IPS DF 4.7 (cell line): ENCODE results near the gene CERT1.

Experiments used
- DNase-seq: peaks from one replicate; pipeline ENCODE4 v3.0.0-alpha.2; 2013; ENCODE audit warnings: low spot score; ENCODE audit errors: extremely low read depth

The CERT1 gene

DNA sequence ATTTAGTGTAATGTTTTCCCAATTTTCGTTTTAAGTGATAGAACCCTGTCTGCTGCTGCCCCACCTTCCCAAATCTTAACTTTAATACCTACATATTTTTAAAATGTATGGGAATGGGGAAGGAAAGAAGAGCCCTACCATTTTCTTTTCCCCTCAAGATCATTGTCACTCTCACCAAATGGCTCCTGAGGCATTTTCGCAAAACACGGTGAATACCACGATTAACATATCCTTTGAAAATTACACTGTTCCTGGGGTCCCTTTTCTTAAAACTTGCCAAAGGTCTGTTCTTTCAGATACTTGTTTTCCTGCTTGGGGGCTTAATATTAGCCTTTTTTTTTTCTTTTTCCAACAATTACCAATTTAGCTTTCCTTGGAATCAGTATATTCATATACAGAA lies 36.1 kb downstream of the CERT1 start:
- no peak for DNase-seq

DNA sequence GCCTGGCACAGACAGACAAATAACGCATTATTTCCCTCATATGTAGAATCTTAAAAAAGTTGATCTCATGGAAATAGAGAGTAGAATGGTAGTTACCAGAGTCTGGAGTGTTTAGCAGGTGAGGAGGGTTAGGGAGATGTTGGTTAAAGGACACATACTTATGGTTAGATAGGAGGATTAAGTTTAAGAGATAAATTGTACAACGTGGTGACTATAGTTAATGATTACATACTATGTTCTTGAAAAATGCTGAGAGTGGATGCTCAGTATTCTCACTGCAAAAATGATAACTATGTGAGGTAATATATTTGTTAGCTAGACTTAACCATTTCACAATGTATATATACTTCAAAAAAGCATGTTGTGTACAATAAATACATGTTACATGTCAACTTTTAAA lies 38.0 kb downstream of the CERT1 start:
- DNase-seq = no peak

DNA sequence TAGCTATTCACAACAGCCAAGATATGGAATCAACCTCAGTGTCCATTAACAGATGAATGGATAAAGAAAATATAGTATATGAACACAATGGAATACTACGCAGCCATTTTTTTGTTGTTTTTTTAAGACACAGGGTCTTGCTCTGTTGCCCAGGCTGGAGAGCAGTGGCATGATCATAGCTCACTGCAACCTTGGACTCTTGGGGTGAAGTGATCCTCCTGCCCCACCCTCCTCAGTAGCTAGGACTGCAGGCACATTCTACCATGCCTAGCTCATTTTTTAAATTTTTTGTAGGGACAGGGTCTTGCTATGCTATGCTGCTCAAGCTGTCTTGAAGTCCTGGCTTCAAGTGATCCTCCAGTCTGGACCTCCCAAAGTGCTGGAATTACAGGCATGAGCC lies 38.5 kb downstream of the CERT1 start:
- DNase-seq = no peak

DNA sequence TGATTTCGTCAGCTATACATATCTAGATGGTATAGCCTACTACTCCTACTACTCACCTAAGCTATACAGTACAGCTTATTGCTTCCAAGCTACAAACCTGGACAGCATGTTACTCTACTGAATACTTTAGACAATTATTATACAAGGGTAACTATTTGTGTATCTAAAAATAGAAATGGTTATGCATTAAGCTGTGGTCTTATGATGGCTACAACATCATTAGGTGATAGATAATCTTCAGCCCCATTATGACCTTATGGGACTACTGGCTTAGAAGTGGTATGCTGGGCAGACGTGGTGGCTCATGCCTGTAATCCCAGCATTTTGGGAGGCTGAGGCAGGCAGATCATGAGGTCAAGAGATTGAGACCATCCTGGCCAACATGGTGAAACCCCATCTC lies 40.2 kb downstream of the CERT1 start:
- DNase-seq = no peak

DNA sequence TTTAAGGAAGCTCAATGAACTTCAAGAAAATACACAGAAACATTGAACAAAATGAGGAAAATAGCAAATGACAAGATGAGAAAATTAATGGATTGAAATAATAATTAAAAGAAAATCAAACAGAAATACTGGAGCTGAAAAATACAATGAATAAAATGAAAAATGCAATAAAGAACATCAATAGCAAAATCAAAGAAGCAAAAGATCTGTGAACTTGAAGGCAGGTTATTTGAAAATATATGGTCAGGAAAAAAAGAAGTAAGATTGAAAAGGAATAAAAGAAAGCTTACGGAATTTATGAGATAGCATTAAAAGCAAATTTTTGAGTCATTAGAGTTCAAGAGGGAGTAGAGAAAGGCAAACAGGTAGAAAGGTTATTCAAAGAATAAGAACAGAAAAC lies 42.4 kb downstream of the CERT1 start:
- no peak for DNase-seq

DNA sequence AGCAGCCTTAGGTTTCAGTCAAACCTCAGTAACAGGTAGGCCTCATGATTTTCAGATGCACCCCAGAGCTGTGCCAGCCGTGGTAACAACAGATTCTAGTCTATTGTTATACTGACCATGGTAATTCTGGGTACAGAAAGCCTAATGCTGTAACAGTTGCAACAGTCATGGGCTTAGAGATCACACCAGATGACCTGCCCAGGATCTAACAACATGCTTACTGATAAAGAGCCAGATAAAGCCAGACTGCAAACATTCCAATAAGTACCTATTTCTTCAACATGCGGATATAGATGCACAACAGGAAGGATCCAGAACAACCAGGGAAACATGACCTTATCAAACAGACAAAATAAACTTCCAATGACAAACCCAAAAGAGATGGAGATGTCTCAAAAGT lies 42.8 kb downstream of the CERT1 start:
- DNase-seq = no peak

DNA sequence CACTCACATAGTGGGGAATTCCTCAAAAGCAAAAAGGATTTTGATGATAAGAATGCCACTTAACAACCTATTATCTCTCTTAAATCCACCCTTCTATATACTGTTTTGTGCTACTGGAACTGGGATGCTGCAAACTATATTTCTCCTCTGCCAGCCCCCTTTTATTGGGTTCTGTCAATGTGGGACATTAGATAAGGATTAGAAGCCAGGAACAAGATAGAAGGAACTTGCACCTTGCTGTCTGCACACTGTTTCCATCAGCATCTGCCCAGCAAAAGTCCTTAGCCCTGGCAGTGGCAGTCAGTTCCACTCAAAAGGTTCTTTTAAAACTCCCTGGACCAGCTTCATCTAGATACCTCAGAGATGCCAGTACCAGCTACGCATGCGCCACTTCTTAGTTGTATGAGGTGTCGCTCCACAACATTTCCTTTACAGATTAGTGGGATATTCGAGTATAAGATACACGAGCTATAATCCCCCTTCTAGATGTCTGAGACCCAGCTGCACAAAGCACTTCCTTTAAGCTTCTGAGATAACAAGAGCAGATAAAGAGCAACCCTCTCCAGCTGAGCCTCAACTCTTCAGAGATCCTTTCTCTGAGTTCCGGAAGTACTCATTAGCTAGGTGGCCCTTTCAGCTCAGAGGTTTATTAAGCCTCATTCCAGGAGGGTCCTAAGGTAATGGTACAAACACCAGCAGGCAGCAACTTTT lies 45.3 kb downstream of the CERT1 start:
- no peak for DNase-seq

DNA sequence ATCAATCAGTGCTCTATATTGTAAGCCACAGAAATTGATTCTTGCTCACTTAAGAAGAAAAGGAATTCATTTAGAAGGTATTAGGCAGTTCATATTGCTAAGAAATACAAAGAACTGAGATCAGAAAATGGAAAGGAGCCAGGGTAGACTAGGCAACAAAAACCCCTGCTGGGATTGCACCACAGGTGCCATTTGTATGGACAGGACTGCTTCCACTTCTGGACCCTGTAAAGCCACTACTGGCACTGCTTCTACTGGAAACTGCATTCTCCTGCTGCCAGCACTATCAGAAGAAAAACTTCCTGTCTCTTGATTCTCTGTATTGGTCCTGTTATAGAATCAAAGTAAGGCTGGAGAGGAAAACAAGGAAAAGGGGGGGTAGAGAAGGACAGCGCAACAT lies 45.9 kb downstream of the CERT1 start:
- DNase-seq = no peak

DNA sequence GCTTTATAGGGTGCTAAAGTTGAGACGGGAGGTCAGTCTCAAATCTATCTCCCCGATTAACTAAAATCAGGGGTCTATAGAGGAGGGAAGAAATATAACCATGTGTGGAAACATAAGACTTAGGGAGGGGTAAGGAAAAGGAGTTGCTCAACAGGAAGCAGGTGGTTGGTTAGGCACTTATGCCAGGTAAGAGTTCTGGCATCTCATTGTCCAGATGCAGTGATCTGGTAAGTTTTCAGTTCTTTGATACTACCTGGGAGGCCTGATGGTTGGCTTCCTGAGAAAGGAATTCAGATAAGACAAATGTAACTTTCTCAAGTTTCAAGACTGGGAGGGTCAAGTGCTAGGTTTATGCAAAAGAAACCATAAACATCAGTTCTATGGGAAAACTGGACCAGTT lies 47.7 kb downstream of the CERT1 start:
- DNase-seq = no peak

DNA sequence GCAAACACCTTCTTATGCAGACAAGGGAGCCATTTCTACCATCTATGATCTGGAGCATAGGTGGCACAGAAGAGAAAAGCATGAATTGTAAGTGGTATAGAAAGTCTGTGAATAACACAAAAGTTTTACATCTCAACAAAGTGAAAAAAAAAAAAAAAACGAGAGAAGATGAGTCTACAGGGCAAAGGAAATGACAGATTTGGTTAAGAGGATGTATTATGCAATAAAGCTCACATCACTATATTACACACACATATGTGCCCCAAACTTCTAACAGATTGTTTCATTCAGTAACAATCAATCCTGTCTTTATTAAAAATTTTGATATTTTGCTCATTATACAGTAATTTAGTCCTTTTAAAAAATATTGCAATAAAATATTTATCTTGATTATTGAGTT lies 49.8 kb downstream of the CERT1 start:
- DNase-seq = no peak

DNA sequence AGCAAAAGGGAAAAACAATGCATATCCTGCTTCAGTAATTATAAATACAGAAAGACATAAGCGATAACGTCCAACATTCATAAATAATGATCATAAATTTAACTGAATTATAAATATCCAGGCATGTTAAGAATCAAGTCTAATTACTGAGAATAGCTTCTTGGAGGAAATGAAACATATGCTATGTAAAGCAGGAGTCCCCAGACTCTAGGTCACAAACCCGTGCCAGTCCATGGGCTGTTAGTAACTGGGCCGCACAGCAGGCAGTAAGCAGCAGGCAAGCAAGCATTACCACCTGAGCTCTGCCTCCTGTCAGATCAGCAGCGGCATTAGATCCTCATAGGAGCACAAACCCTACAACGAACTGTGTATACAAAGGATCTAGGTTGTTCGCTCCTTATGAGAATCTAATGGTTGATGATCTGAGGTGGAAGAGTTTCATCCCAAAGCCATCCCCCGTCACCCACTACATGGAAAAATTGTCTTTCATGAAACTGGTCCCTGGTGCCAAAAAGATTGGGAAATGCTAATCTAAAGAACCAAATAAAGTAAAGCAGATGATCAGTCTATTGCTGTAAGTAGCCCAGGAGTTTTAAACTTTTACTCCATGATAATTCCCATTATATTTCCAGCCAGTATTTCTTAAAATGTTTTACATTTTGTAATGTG lies 50.4 kb downstream of the CERT1 start:
- DNase-seq = no peak

DNA sequence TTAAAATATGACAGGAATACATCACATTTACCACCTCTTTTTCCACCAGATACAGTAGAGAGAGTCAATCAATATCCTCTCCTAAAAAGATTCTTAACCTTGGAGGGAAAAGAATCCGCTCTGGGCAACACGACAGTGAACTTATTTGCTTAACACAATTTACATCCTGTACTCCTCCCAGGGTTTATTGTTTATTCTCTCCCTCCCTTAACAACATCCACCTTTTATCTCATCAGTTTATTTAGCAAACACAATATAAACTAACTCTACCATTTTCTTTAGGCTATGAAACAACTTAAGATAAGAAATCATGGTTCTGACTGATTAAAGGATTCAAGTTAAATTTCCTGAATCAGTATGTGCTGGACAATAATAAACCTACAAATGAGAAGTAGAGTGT lies 50.9 kb downstream of the CERT1 start:
- DNase-seq = no peak

DNA sequence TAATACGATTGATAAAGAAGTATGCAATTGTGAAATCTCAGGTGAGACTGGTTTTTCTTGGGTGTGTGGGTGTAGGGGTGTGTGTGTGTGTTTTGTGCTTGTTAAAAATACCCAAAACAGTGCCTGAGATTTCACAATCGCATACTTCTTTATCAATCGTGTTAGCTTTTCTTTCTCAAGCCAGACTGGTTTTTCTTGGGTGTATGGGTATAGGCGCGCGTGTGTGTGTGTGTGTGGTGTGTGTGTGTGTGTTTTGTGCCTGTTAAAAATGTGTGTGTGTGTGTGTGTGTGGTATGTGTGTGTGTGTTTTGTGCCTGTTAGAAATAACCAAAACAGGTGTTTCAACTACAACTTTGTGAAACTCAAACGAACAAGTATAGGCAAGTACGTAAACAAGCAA lies 53.7 kb downstream of the CERT1 start:
- no peak for DNase-seq

DNA sequence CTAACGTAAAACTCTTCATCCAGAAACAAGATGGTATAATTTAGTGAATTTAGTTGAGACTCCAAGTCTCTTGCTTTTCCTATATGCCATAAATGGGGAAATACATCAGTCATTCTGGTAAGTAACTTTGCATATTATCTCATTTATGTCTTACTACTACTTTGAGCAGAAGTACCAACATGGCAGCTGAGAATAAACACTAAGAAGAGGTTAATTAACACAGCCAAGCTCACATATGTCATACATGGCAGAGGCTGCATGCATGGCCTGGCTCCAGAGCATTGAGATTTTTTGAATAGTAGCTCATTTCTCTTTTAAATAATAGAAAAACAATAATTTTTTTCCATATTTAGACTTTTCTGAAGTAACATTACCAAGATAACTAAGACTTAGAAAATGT lies 54.3 kb downstream of the CERT1 start:
- no peak for DNase-seq

DNA sequence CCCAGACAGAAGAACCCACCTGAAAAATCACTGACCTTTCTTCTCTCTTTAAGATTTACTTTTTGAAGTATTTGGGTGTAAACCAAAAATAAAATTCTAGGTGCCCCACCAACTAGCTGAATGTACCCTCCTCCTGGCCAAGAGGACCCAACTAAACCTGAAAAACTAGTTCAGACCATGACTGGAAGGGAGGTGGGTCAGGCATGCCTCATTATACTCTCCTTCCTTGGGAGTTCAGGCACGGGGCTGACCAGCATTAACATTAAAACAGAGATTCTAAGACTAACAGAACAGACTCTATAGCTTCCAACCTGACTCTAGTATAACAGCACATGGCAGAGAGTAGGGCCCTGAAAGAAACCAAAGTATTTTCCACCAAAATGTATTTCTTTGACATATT lies 61.4 kb downstream of the CERT1 start:
- DNase-seq = no peak

DNA sequence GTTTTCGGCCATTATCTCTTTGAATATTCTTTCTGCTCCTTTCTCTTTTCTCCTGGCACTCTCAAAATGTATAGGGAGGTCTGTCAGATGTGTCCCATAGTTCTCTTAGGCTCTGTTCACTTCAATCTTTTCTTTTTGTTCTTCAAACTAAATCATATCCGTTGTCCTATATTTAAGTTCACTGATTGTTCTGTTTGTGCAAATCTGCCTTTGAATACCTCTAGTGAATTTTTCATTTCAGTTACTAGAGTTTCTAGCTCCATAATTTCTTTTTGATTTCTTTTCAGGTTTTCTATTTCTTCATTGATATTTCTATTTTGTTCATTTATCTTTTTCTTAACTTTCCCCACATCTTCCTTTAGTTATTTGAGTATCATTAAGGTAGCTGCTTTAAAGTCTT lies 65.4 kb downstream of the CERT1 start:
- no peak for DNase-seq

DNA sequence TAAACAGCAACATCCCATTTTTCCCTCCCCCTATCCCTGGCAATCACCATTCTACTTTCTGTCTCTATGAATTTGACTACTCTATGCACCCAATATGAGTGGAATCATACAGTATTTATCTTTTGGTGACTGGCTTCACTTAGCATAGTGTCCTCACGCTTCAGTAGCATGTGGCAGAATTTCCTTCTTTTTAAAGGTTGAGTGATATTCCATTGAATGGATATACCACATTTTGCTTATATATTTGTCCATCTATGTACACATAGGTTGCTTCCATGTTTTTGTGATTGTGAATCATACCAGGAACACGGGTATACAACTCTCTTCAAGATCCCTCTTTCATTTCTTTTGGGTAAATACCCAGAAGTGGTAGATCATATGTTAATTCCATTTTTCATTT lies 69.9 kb downstream of the CERT1 start:
- no peak for DNase-seq

DNA sequence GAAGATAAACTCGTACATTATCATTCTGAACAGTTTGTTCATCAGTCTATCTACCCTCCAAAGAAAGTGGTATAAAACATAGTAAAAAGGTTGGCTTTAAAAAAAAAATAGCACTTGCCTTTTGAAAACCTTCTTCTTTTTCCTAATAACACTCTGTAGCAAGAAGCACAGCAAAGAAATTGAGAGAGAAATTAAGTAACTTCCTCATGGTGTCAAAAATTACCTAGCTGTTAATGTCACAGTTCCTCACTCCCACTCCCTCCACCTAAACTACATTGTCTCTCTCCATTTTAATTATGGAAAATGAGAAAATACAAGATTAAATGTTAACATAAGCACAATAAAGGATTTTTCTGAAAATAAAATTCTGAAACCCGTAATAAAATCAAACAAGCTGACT lies 72.2 kb downstream of the CERT1 start:
- no peak for DNase-seq

DNA sequence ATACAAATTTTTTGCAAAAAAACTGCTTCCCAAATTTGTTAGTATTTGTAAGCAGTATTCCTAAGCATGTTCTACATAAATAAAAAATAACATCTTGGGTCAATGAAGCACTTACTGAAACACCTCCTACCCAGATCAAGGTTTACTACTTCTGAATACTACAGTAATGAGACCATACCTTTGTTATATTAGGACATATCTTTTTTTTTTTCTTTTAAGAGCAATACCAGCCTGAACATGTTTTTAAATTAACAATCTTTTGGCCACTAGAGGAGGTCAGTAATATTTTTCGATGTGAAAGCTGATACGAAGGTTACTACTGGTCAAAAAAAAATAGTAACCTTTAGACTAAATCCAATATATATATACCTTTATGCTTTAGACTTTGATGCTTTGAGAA lies 72.7 kb downstream of the CERT1 start:
- no peak for DNase-seq

DNA sequence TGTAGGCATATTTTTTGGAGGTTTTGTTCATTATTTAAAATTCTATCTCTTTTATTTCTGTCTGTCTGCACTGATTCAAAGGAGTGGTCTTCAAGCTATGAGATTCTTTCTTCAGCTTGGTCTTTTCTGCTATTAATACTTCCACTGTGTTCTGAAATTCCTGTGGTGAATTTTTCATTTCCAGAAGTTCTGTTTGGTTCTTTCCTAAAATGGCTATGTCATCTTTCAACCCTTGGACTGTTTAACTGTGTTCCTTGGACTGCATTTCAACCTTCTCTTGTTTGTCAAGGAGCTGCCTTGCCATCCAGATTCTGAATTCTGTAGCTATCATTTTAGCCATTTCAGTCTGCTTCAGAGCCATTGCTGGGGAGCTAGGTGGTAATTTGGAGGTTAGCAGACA lies 76.3 kb downstream of the CERT1 start:
- DNase-seq = no peak

DNA sequence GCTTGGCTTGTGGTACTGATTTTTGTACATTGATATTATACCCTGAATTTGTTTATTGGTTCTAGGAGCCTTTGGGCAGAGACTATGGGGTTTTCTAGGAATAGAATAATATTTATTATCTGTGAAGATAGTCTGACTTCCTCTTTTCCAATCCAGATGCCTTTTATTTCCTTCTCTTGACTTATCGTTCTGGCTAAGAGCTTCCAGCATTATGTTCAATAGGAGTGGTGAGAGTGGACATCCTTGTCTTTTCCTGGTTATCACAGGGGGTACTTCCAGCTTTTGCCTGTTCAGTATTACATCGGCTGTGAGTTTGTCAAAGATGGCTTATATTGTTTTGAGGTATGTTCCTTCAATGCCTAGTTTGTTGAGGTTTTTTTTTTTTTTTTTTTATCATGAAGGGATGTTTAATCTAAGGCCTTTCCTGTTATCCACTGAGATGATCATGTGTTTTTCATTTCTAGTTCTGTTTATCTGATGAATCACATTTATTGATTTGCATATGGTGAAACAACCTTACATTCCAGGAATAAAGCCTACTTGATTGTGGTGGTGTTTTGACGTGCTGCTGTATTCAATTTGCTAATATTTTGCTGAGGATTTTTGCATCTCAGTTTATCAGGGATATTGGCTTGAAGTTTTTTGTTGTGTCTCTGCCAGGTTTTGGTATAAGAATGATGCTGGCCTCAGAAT lies 77.5 kb downstream of the CERT1 start:
- DNase-seq = no peak

DNA sequence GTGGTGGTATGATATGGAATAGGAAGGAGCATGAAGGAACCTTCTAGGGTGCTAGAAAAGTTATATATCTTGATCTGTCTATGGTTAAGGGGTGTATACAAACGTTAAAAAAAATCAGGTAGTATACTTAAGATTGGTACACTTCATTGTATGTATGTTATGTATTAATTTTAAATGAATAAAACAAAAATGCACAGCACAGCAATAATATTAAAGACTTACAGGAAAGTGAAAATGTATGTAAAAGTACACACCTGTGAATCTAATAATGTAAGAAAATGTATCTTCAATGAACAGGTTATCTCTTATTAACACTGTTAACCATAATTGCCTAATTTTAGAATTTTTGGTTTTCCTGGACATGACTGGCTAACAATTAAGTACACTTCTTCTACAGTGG lies 97.2 kb downstream of the CERT1 start:
- no peak for DNase-seq
